HCT116 (cell line): ENCODE measurements around the gene NIM1K.

Source experiments
- ELF1 ChIP-seq: IDR thresholded peaks from 2 replicates; pipeline ENCODE4 v1.6.1; 2012; ENCODE audit warnings: low read depth, borderline replicate concordance
- EZH2 ChIP-seq: fragments of 200-600 bp; sonication (generic); IDR thresholded peaks from 2 replicates; pipeline ENCODE4 v1.6.1; 2017; ENCODE audit warnings: antibody characterized with exemption, mixed run types
- JUND ChIP-seq: IDR thresholded peaks from 2 replicates; pipeline ENCODE4 v1.6.1; 2012
- POLR2A ChIP-seq: IDR thresholded peaks from 2 replicates; pipeline ENCODE4 v1.7.0; 2011; ENCODE audit warnings: borderline replicate concordance; ENCODE audit not compliant: insufficient read depth, insufficient read length; ENCODE audit errors: extremely low read depth
- POLR2AphosphoS5 ChIP-seq: IDR thresholded peaks from 2 replicates; pipeline ENCODE4 v1.6.1; 2011; ENCODE audit warnings: mild to moderate bottlenecking, low read depth, low read length, moderate library complexity
- SIN3A ChIP-seq: IDR thresholded peaks from 2 replicates; pipeline ENCODE4 v1.6.1; 2012; ENCODE audit warnings: low read depth
- TF ChIP-seq, protein P1 (sequence below), 3 experiments: fragments of 200-600 bp in 1 of 3; sonication (generic) in 1 of 3; IDR thresholded peaks in 2 of 3; conservative IDR thresholded peaks in 1 of 3; 2 replicates each; pipeline ENCODE4 v1.5.1; 2012 to 2017; ENCODE audit warnings: low read depth in 2 of 3, low read length in 2 of 3, antibody characterized with exemption in 1 of 3, borderline replicate concordance in 1 of 3, control low read depth in 1 of 3, mild to moderate bottlenecking in 1 of 3, mixed read lengths in 1 of 3, mixed run types in 1 of 3, moderate library complexity in 1 of 3; ENCODE audit not compliant: insufficient read depth in 1 of 3
- TF ChIP-seq, protein P2 (sequence below): IDR thresholded peaks from 2 replicates; pipeline ENCODE4 v1.6.1; 2012

DNA sequence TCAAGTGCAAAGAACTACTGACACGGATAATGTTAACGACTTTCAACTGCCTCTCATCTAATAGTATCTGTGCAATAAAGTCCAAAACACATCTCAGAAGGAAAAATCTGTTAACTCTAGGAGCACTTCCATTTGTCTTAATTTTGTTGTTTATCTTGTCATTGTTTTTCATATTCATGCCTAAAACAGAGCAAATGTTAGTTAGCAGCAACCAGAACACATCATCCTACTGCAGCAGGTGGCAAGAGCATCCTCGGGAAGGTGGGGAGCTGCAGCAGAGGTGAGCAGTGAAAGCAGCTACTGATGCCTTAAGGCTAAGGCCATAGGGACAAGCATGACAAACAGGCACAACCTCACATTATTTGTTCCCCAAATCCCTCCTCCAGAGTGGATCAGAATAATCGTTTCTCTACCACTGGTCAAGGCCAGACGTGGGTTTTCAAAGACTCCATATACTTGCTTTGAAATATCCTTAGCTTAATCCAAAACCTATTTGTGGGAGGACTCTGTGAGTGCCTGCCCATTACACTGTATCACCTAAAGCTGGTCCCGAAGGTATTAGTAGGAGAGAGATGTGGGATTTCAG is 120.1 kb downstream of the NIM1K start:
- TF ChIP-seq EZH2 (no peak), JUND (no peak), SIN3A (no peak), POLR2AphosphoS5 (no peak), POLR2A (no peak), ELF1 (no peak)
- TF ChIP-seq, protein P1, sequence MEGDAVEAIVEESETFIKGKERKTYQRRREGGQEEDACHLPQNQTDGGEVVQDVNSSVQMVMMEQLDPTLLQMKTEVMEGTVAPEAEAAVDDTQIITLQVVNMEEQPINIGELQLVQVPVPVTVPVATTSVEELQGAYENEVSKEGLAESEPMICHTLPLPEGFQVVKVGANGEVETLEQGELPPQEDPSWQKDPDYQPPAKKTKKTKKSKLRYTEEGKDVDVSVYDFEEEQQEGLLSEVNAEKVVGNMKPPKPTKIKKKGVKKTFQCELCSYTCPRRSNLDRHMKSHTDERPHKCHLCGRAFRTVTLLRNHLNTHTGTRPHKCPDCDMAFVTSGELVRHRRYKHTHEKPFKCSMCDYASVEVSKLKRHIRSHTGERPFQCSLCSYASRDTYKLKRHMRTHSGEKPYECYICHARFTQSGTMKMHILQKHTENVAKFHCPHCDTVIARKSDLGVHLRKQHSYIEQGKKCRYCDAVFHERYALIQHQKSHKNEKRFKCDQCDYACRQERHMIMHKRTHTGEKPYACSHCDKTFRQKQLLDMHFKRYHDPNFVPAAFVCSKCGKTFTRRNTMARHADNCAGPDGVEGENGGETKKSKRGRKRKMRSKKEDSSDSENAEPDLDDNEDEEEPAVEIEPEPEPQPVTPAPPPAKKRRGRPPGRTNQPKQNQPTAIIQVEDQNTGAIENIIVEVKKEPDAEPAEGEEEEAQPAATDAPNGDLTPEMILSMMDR (IDR thresholded peaks at IDR 0.05 in 2 of 3, conservative IDR thresholded peaks at IDR 0.05 in 1 of 3; ENCODE audit: borderline replicate concordance in 1 of 3, insufficient read depth in 1 of 3, low read depth in 2 of 3, low read length in 2 of 3) = no peak
- TF ChIP-seq, protein P2, sequence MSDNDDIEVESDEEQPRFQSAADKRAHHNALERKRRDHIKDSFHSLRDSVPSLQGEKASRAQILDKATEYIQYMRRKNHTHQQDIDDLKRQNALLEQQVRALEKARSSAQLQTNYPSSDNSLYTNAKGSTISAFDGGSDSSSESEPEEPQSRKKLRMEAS = no peak
